Measurements from ENCODE around the gene NKX2-4.

Gene NKX2-4

GRCh38 chr20:21360705-21361104 lies 36.6 kb downstream of the NKX2-4 start:
- DNase-seq (ENCODE audit: low read depth, low spot score), result no peak

GRCh38 chr20:21358737-21359136 lies 38.6 kb downstream of the NKX2-4 start:
- DNase-seq (ENCODE audit: low read depth, low spot score), result no peak

DNA sequence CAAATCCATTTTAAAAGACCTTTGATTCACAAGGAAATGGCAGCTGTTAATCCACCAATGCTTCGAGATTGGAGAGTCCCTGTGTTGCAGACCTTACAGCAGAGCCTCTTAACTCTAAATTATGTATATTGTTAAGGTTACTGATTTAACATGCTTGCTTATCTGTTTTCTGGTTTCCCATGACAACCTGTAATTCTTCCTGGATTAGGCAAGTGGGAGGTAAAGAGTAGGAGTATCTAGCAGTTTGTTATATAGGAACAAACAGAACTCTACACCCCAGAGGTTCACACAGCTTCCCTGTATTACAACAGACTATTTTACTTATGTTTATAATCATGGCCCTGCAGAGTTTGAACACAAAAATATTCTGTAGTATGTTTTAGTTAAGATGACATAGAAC lies 39.5 kb downstream of the NKX2-4 start:
- DNase-seq (ENCODE audit: low read depth, low spot score), result no peak

- no peak for DNase-seq (ENCODE audit: low read depth, low spot score)
Measured at GRCh38 chr20:21356386-21356785, 40.9 kb downstream of the NKX2-4 start.

DNA sequence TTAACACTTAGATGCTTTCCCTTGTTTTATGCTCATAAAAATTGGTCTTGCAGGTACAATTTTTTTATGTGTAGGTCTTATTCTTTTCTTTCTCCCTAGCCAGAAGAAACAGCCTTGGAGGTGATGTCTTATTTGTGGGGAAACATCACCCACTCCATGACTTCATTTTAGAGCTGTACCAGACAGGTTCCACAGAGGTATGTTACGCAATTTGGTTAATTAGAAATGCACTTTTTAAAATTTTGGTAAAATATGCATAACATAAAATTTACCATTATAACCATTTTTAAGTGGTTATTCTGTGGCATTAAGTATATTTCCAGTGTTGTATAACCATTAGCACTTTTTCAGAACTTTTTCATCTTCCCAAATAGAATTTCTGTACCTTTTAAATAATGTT lies 41.3 kb downstream of the NKX2-4 start:
- no peak for DNase-seq (ENCODE audit: low read depth, low spot score)

DNA sequence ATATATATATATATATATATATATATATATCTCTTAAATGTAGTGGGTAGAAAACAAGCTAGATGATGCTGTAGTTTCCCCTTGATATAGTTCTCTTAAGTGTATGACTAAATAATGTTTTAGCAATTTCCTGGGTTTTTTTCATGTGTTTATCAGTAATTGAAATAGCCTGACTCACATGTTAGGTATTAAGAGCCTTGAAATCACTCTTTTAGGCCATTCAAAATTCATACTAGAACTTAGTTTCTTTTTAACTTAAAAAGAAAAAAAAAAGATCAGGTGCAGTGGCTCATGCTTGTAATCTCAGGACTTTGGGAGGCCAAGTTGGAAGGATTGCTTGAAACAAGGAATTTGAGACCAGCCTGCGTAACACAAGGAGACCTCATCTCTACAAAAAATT lies 44.1 kb downstream of the NKX2-4 start:
- no peak for DNase-seq (ENCODE audit: low read depth, low spot score)

DNA sequence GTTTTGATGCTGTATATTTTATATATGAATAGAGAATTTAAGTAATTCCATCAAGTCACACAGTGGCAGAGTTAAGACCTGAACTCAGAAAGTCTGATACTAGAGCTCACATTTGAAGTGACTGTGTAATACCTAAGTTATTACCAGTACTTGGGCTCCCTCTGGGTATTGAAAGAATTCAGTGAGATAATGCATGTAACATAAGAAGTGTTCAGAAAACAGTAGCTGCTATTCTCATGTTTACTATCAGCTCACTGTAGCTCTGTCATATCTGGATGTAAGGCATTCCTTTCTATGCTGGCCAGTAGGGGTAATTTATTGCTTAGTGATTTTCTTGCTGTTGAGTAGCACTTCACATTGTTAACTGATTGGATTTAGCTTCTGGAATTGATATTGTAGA lies 44.6 kb downstream of the NKX2-4 start:
- DNase-seq (ENCODE audit: low read depth, low spot score), result no peak
